ENCODE data around the gene ICA1L. TPM values are rescaled to one million over a fixed set of nuclear protein-coding genes. Genes with fewer than 3 reads are reported as not detected.
"Not testable (repeated sequence)": the region's sequence is repeated elsewhere in the genome, so short reads cannot be mapped to it uniquely, and the experiment has no call there.

The ICA1L gene
- total RNA-seq, 1 donor from 2014 or later = 12.0 TPM

DNA sequence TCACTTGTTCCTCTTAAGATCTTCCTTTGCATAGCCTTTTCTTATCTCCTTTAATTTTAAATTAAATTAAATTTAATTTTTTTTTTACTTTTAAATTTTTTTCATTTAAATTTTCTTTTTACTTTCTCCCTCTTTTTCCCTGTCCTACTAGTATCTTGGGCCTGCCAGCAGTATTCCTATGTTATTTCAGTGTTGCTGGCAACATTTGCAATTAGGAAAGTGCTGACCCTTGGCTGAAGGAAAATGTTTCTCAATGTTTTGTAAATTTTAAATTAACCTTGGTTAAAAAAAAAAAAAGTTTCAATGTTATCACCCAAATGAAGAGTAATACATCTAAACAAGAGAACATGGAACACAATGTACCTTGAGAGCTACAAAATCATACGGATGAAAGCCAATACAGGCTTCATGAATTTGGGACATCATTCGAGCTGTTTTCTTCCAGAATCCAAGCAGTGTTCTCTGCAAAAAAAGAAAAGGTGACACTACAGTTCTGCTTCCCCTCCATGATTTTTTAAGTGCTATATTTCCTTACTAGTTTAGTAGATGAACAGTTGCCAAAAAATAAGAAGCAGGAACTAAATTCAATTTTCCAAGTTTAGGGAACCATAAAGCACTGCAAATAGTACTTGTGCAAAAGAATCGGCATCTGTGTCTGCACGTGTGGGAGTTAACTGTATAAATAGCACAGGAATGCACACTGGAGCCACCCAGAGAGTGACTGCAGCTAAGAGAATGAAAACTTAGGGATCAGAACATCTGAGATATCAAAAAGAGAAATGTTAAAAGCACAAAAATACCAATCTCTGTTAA is 55.8 kb downstream of the ICA1L start:
- H3K4me1 Mint-ChIP-seq (ENCODE audit: low read depth, unreplicated experiment) = peaks cover 1% of the 10 kb centered on the region
- no peaks in the 10 kb centered on the region for H3K9me3 Mint-ChIP-seq (ENCODE audit: unreplicated experiment)
- no peak overlapping the region for H3K4me3 Mint-ChIP-seq (ENCODE audit: unreplicated experiment)
- H3K27me3 Mint-ChIP-seq (ENCODE audit: unreplicated experiment) = no peaks in the 10 kb centered on the region
- no peak overlapping the region for H3K27ac Mint-ChIP-seq (ENCODE audit: unreplicated experiment)
- H3K36me3 Mint-ChIP-seq (ENCODE audit: unreplicated experiment) = peaks cover 7% of the 10 kb centered on the region
- TF ChIP-seq, protein P1, sequence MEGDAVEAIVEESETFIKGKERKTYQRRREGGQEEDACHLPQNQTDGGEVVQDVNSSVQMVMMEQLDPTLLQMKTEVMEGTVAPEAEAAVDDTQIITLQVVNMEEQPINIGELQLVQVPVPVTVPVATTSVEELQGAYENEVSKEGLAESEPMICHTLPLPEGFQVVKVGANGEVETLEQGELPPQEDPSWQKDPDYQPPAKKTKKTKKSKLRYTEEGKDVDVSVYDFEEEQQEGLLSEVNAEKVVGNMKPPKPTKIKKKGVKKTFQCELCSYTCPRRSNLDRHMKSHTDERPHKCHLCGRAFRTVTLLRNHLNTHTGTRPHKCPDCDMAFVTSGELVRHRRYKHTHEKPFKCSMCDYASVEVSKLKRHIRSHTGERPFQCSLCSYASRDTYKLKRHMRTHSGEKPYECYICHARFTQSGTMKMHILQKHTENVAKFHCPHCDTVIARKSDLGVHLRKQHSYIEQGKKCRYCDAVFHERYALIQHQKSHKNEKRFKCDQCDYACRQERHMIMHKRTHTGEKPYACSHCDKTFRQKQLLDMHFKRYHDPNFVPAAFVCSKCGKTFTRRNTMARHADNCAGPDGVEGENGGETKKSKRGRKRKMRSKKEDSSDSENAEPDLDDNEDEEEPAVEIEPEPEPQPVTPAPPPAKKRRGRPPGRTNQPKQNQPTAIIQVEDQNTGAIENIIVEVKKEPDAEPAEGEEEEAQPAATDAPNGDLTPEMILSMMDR (IDR thresholded peaks at IDR 0.05; ENCODE audit: partially characterized antibody, unreplicated experiment) = no peak
- no peak for DNase-seq

DNA sequence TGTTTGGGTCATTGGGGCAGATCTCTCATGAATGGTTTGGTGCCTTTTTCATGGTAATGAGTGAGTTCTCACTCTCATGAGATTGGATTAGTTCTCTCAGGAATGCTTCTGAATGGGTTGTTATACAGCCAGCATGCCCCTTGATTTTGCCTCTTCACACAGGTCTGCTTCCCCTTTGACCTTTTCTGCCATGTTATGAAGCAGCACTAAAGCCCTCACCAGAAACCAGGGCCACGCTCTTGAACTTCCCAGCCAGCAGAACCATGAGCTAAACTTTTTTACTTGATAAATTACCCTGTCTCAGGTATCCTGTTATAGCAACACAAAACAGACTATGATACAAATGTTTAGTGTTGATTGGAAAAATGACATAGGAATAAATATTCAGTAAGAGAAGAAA is 57.3 kb downstream of the ICA1L start:
- Mint-ChIP-seq H3K36me3 (ENCODE audit: unreplicated experiment) (peaks cover 8% of the 10 kb centered on the region), H3K27ac (ENCODE audit: unreplicated experiment) (no peak overlapping the region), H3K4me1 (ENCODE audit: low read depth, unreplicated experiment) (peaks cover 1% of the 10 kb centered on the region), H3K27me3 (ENCODE audit: unreplicated experiment) (no peaks in the 10 kb centered on the region), H3K9me3 (ENCODE audit: unreplicated experiment) (no peaks in the 10 kb centered on the region), H3K4me3 (ENCODE audit: unreplicated experiment) (no peak overlapping the region)
- DNase-seq = no peak
- TF ChIP-seq, protein P1 (IDR thresholded peaks at IDR 0.05; ENCODE audit: partially characterized antibody, unreplicated experiment) = no peak

DNA sequence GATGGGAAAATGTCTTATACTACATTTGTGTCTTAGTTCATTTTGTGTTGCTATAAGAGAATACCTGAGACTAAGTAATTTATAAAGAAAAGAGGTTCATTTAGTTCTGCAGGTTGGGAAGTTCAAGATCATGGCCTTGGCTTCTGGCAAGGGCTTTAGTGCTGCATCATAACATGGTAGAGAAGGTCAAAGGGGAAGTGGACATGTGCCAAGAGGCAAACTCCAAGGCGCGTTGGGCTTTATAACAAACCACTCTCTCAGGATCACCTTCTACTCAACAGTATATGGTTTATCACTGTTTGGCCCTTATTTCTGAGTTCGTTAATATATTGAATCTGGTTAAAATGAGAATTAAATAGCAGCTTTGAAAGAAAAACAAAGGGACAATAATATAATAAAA is 58.2 kb downstream of the ICA1L start:
- TF ChIP-seq, protein P1 (IDR thresholded peaks at IDR 0.05; ENCODE audit: partially characterized antibody, unreplicated experiment) = no peak
- peaks cover 1% of the 10 kb centered on the region for H3K27me3 Mint-ChIP-seq (ENCODE audit: unreplicated experiment)
- no peak overlapping the region for H3K4me3 Mint-ChIP-seq (ENCODE audit: unreplicated experiment)
- no peak for DNase-seq
- no peaks in the 10 kb centered on the region for H3K9me3 Mint-ChIP-seq (ENCODE audit: unreplicated experiment)
- H3K27ac Mint-ChIP-seq (ENCODE audit: unreplicated experiment) = no peak overlapping the region
- peaks cover 15% of the 10 kb centered on the region for H3K36me3 Mint-ChIP-seq (ENCODE audit: unreplicated experiment)
- H3K4me1 Mint-ChIP-seq (ENCODE audit: low read depth, unreplicated experiment) = peaks cover 1% of the 10 kb centered on the region

DNA sequence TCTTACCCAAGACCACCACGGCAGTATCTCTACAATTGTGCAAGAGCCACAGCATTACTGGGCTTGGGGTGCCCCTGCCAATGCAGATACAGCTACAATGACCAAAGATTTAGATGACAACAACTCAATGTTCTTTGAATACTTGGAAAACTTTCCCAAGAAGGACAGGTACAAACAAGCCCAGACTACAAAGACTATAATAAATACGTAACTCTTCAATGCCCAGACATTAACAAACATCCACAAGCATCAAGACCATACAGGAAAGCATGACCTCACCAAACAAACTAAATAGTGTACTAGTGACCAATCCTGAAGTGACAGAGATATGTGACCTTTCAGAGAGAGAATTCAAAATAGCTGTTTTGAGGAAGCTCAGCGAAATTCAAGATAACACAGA is 62.8 kb downstream of the ICA1L start:
- Mint-ChIP-seq H3K36me3 (ENCODE audit: unreplicated experiment) (peaks cover 15% of the 10 kb centered on the region), H3K27me3 (ENCODE audit: unreplicated experiment) (peaks cover 1% of the 10 kb centered on the region), H3K9me3 (ENCODE audit: unreplicated experiment) (no peaks in the 10 kb centered on the region), H3K4me3 (ENCODE audit: unreplicated experiment) (no peak overlapping the region), H3K27ac (ENCODE audit: unreplicated experiment) (no peak overlapping the region), H3K4me1 (ENCODE audit: low read depth, unreplicated experiment) (no peaks in the 10 kb centered on the region)
- TF ChIP-seq, protein P1 (IDR thresholded peaks at IDR 0.05; ENCODE audit: partially characterized antibody, unreplicated experiment) = no peak
- no peak for DNase-seq

DNA sequence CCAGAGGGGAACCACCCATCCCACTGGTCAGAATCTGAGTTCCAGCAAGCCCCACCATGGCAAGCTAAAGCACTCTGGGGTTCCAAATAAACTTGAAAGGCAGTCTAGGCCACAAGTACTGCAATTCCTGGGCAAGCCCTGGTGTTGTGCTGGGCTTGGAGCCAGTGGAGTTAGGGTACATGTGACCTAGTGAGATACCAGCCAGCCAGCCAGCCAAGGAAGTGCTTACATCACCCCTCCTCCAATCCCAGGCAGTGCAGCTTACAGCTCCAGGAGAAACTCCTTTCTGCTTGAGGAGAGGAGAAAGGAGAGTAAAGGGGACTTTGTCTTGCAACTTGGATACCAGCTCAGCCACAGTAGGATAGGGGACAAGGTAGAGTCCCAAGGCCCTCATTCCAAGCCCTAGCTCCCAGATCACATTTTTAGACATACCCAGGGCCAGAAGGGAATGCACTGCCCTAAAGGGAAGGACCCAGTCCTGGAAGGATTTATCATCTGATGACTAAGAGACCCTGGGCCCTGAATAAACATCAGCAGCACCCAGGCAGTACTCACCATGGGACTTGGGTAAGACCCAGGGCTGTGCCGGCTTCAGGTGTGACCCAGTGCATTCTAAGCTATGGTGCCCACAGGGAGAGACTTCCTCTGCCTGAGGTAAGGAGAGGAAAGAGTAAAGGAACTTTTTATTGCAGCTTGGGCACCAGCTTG is 64.0 kb downstream of the ICA1L start:
- H3K9me3 Mint-ChIP-seq (ENCODE audit: unreplicated experiment); H3K27me3 Mint-ChIP-seq (ENCODE audit: unreplicated experiment); H3K27ac Mint-ChIP-seq (ENCODE audit: unreplicated experiment); H3K4me1 Mint-ChIP-seq (ENCODE audit: low read depth, unreplicated experiment); DNase-seq; H3K4me3 Mint-ChIP-seq (ENCODE audit: unreplicated experiment): not testable (repeated sequence)
- peaks cover 15% of the 10 kb centered on the region for H3K36me3 Mint-ChIP-seq (ENCODE audit: unreplicated experiment)

DNA sequence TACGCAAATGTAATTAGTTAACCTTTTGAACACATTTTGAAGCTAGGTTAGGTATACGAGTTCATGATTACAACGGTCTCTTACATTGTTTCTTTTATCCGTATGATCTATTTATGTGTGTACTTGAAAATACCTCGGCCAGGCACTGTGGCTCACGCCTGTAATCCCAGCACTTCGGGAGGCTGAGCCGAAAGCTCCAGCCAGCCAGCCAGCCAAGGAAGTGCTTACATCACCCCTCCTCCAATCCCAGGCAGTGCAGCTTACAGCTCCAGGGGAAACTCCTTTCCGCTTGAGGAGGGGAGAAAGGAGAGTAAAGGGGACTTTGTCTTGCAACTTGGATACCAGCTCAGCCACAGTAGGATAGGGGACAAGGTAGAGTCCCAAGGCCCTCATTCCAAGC is 65.7 kb downstream of the ICA1L start:
- not testable (repeated sequence) for H3K4me1 Mint-ChIP-seq (ENCODE audit: low read depth, unreplicated experiment); H3K27me3 Mint-ChIP-seq (ENCODE audit: unreplicated experiment); H3K9me3 Mint-ChIP-seq (ENCODE audit: unreplicated experiment); H3K4me3 Mint-ChIP-seq (ENCODE audit: unreplicated experiment); DNase-seq; H3K36me3 Mint-ChIP-seq (ENCODE audit: unreplicated experiment); H3K27ac Mint-ChIP-seq (ENCODE audit: unreplicated experiment)
